Mesothelial cell of epicardium (in vitro differentiated cells): ENCODE measurements around the gene SAFB2. TPM values are rescaled to one million over a fixed set of nuclear protein-coding genes. Genes with fewer than 3 reads are reported as not detected.

Source experiments
- DNase-seq, 2 experiments: peaks; one replicate each; pipeline ENCODE4 v3.0.0; 2021; ENCODE audit warnings: low spot score in 2 of 2; ENCODE audit not compliant: unreplicated experiment in 2 of 2
- H3K27ac Mint-ChIP-seq: 2 replicates; pipeline ENCODE4 v1.8.0; 2021; ENCODE audit warnings: mixed read lengths
- H3K27me3 Mint-ChIP-seq: 2 replicates; pipeline ENCODE4 v1.8.0; 2021; ENCODE audit warnings: low read depth, mixed read lengths
- H3K36me3 Mint-ChIP-seq: 2 replicates; pipeline ENCODE4 v1.8.0; 2021; ENCODE audit warnings: mixed read lengths
- H3K4me1 Mint-ChIP-seq: 2 replicates; pipeline ENCODE4 v1.8.0; 2021; ENCODE audit warnings: mixed read lengths
- H3K4me3 Mint-ChIP-seq: 2 replicates; pipeline ENCODE4 v1.8.0; 2021; ENCODE audit warnings: mild to moderate bottlenecking, moderate library complexity, mixed read lengths
- H3K9me3 Mint-ChIP-seq: 2 replicates; pipeline ENCODE4 v1.8.0; 2021; ENCODE audit warnings: mixed read lengths
- total RNA-seq: library from RNA; stranded (reverse); gene quantifications from 3 replicates; pipeline ENCODE4 v1.2.1, GENCODE V29; 2021
- TF ChIP-seq, protein P1 (sequence below): fragments of 200-600 bp; sonication (generic); IDR thresholded peaks from one replicate; pipeline ENCODE4 v1.5.0; 2021; ENCODE audit warnings: antibody characterized with exemption; ENCODE audit not compliant: unreplicated experiment

Gene SAFB2
- total RNA-seq, 1 donor from 2014 or later = 78.4 TPM

DNA sequence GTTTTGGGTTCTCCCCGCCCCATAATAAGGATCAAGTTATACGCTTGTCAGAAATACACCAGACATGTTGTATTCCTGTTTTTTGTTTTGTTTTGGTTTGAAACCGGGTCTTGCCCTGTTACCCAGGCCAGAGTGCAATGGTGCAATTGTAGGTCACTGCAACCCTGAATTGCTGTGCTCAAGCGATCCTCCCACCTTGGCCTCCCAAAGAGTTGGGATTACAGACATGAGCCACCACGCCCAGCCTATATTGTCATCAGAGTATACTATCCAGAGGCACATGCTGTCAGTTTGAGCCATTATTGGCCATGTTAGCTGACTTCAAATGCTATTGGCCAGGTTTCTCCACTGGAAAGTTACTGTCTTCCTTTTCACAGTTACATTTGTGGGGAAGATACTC is 10.1 kb upstream of the SAFB2 start:
- DNase-seq = no peak
- TF ChIP-seq, protein P1, sequence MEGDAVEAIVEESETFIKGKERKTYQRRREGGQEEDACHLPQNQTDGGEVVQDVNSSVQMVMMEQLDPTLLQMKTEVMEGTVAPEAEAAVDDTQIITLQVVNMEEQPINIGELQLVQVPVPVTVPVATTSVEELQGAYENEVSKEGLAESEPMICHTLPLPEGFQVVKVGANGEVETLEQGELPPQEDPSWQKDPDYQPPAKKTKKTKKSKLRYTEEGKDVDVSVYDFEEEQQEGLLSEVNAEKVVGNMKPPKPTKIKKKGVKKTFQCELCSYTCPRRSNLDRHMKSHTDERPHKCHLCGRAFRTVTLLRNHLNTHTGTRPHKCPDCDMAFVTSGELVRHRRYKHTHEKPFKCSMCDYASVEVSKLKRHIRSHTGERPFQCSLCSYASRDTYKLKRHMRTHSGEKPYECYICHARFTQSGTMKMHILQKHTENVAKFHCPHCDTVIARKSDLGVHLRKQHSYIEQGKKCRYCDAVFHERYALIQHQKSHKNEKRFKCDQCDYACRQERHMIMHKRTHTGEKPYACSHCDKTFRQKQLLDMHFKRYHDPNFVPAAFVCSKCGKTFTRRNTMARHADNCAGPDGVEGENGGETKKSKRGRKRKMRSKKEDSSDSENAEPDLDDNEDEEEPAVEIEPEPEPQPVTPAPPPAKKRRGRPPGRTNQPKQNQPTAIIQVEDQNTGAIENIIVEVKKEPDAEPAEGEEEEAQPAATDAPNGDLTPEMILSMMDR = no peak
- H3K9me3 Mint-ChIP-seq = no peaks in the 10 kb centered on the region
- no peaks in the 10 kb centered on the region for H3K27me3 Mint-ChIP-seq
- H3K4me3 Mint-ChIP-seq = no peak overlapping the region
- H3K27ac Mint-ChIP-seq = peak overlapping the region; percentile 20
- peaks cover 19% of the 10 kb centered on the region for H3K4me1 Mint-ChIP-seq
- peaks cover 12% of the 10 kb centered on the region for H3K36me3 Mint-ChIP-seq

DNA sequence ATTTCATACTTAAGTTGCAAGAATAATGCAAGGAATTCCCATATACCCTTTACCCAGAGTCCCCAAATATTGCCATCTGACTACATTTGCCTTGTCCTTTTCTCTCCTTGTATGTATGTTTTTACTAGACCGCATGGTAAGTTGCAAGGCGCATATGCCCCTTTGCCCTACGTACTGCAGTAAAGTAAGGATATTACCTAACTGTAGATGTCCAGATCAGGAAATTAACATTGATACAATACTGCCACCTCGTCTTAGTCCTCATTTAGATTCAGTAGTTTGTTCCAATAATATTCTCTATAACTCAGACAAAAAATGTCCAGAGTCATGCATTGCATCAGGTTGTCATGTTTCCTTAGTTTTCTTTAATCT is 9.7 kb upstream of the SAFB2 start:
- Mint-ChIP-seq H3K27me3 (no peaks in the 10 kb centered on the region), H3K4me1 (peaks cover 20% of the 10 kb centered on the region), H3K9me3 (no peaks in the 10 kb centered on the region), H3K27ac (peak overlapping the region; percentile 20), H3K4me3 (no peak overlapping the region), H3K36me3 (peaks cover 15% of the 10 kb centered on the region)
- TF ChIP-seq, protein P1 = no peak
- DNase-seq = no peak

DNA sequence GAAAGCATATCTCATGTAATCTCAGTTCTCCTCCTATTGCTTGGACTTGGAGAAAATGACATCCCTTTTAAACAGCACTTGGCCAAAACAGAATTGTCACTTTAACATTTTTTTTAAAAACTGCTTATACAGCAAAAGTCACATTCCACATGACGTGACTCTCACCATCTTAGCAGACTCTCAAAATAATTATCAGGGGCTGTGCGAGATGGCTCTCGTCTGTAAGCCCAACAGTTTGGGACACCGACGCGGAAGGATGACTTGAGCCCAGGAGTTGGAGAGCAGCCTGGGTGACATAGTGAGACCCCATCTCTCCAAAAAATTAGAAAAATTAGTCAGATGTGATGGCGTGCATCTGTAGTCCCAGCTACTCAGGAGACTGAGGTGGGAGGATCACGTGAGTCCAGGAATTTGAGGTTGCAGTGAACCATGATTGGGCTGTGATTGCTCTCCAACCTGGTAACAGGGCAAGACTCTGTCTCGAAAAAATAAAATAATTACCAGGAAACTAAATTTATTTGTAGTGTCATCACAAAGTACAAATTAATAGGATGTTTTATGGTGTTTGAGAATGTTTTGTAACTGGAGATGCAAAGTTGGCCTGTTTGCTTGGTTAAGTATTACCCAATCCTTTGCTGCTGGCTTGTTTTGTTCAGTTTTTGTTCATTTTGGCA is 9.1 kb upstream of the SAFB2 start:
- TF ChIP-seq, protein P1 = no peak
- Mint-ChIP-seq H3K36me3 (peaks cover 16% of the 10 kb centered on the region), H3K4me1 (peaks cover 20% of the 10 kb centered on the region), H3K27me3 (no peaks in the 10 kb centered on the region), H3K27ac (peak overlapping the region; percentile 54), H3K9me3 (no peaks in the 10 kb centered on the region), H3K4me3 (no peak overlapping the region)
- no peak for DNase-seq

DNA sequence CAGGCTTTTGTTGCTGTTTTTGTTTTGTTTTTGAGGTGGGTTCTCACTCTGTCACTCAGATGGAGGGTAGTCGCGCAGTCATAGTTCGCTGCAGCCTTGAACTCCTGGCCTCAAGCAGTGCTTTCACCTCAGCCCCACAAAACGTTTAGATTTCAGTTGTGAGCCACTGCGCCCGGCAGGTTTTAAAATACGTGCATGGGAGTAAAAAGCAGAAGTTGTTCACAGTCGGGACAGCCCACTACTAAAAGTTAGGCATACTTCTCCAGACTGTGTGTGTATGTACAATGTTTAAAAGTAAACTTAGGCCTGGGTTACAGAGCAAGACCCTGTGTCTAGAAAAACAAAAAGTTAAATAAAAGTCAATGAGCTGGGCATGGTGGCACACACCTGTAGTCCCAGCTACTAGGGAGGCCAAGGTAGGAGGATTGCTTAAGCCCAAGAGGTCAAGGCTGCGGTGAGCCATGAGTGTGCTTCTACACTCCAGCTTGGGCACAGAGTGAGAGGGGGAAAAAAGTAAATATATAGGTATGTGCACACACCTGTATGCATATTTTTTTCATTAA is 6.4 kb upstream of the SAFB2 start:
- peaks cover 23% of the 10 kb centered on the region for H3K36me3 Mint-ChIP-seq
- peak overlapping the region; percentile 12 for H3K27ac Mint-ChIP-seq
- no peaks in the 10 kb centered on the region for H3K27me3 Mint-ChIP-seq
- TF ChIP-seq, protein P1 = no peak
- DNase-seq = no peak
- H3K4me3 Mint-ChIP-seq = no peak overlapping the region
- peaks cover 42% of the 10 kb centered on the region for H3K4me1 Mint-ChIP-seq
- no peaks in the 10 kb centered on the region for H3K9me3 Mint-ChIP-seq

DNA sequence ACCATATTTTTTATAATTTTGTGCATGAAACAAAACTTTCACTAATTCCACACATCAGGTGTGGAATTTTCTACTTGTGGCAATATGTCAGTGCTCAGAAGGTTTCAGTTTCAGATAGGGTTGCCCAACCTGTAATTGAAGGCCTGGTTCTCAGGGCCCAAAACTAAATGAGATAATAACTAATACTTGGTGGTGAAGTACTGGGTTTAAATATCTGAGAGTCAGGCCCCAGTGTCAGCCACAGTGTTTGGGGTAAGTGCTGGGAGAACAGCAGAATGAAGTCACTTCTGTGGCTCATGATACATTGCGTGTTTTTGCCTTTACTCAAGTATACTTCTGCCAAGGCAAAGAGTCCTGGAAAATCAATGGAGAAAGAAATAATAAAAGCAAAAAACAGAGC is 5.9 kb upstream of the SAFB2 start:
- H3K4me1 Mint-ChIP-seq = peaks cover 44% of the 10 kb centered on the region
- H3K27me3 Mint-ChIP-seq = no peaks in the 10 kb centered on the region
- no peak for DNase-seq
- H3K27ac Mint-ChIP-seq = no peak overlapping the region
- no peak overlapping the region for H3K4me3 Mint-ChIP-seq
- no peaks in the 10 kb centered on the region for H3K9me3 Mint-ChIP-seq
- TF ChIP-seq, protein P1 = no peak
- H3K36me3 Mint-ChIP-seq = peaks cover 23% of the 10 kb centered on the region
